H9 (cell line): ENCODE measurements around the gene KRT6C. TPM values are rescaled to one million over a fixed set of nuclear protein-coding genes. Genes with fewer than 3 reads are reported as not detected.
"Not testable (repeated sequence)": the region's sequence is repeated elsewhere in the genome, so short reads cannot be mapped to it uniquely, and the experiment has no call there.

ENCODE experiments used
- DNase-seq: peaks from one replicate; pipeline ENCODE4 v3.0.0-alpha.2; 2017
- H2AFZ ChIP-seq: one replicate; pipeline ENCODE4 v1.6.1; 2013; ENCODE audit warnings: mild to moderate bottlenecking, low read length, control low read depth, moderate library complexity
- H2AK5ac ChIP-seq: 2 replicates; pipeline ENCODE4 v1.6.1; 2013; ENCODE audit warnings: low read length, control low read depth, mixed read lengths; ENCODE audit not compliant: insufficient read length
- H2BK120ac ChIP-seq: one replicate; pipeline ENCODE4 v1.6.1; 2013; ENCODE audit warnings: low read depth, mild to moderate bottlenecking, low read length, control low read depth, inconsistent platforms; ENCODE audit not compliant: poor library complexity, severe bottlenecking
- H2BK12ac ChIP-seq: 2 replicates; pipeline ENCODE4 v1.6.1; 2013; ENCODE audit warnings: low read length, control low read depth, mixed read lengths, low read depth; ENCODE audit not compliant: insufficient read length
- H2BK15ac ChIP-seq: 2 replicates; pipeline ENCODE4 v1.6.1; 2013; ENCODE audit warnings: low read depth, low read length, control low read depth
- H2BK20ac ChIP-seq: one replicate; pipeline ENCODE4 v1.6.1; 2013; ENCODE audit warnings: low read depth, mild to moderate bottlenecking, low read length, control low read depth, inconsistent platforms; ENCODE audit not compliant: poor library complexity, severe bottlenecking
- H2BK5ac ChIP-seq: 2 replicates; pipeline ENCODE4 v1.6.1; 2013; ENCODE audit warnings: low read length, control low read depth, mixed read lengths; ENCODE audit not compliant: insufficient read length
- H3K14ac ChIP-seq: 2 replicates; pipeline ENCODE4 v1.6.1; 2013; ENCODE audit warnings: low read length, control low read depth; ENCODE audit not compliant: insufficient read depth
- H3K18ac ChIP-seq: 2 replicates; pipeline ENCODE4 v1.6.1; 2013; ENCODE audit warnings: low read depth, mild to moderate bottlenecking, mixed read lengths, low read length, control low read depth; ENCODE audit not compliant: insufficient read length
- H3K23ac ChIP-seq: 2 replicates; pipeline ENCODE4 v1.6.1; 2013; ENCODE audit warnings: low read length, control low read depth, mixed read lengths, low read depth; ENCODE audit not compliant: insufficient read length
- H3K23me2 ChIP-seq: 2 replicates; pipeline ENCODE4 v1.6.1; 2013; ENCODE audit warnings: low read depth, mild to moderate bottlenecking, mixed read lengths, low read length, control low read depth; ENCODE audit not compliant: insufficient read length, poor library complexity, severe bottlenecking
- H3K27ac ChIP-seq: 2 replicates; pipeline ENCODE4 v1.5.1; 2013; ENCODE audit warnings: low read length, control low read depth, mixed read lengths, low read depth; ENCODE audit not compliant: insufficient read length
- H3K27me3 ChIP-seq: 2 replicates; pipeline ENCODE4 v1.6.1; 2013; ENCODE audit warnings: low read length, control low read depth, inconsistent platforms; ENCODE audit not compliant: insufficient read depth
- H3K4ac ChIP-seq: 2 replicates; pipeline ENCODE4 v1.6.1; 2013; ENCODE audit warnings: low read depth, mild to moderate bottlenecking, control low read depth, inconsistent platforms, low read length, moderate library complexity
- H3K4me1 ChIP-seq: 2 replicates; pipeline ENCODE4 v1.6.1; 2013; ENCODE audit warnings: low read length, control low read depth, inconsistent platforms; ENCODE audit not compliant: insufficient read depth
- H3K4me2 ChIP-seq: 2 replicates; pipeline ENCODE4 v1.6.1; 2013; ENCODE audit warnings: low read length, control low read depth, mixed read lengths; ENCODE audit not compliant: insufficient read length, insufficient read depth
- H3K56ac ChIP-seq: 2 replicates; pipeline ENCODE4 v1.6.1; 2013; ENCODE audit warnings: low read depth, mild to moderate bottlenecking, mixed read lengths, low read length, control low read depth; ENCODE audit not compliant: insufficient read length
- H3K79me1 ChIP-seq: 2 replicates; pipeline ENCODE4 v1.6.1; 2013; ENCODE audit warnings: low read depth, mild to moderate bottlenecking, moderate library complexity, low read length, control low read depth, inconsistent platforms; ENCODE audit not compliant: insufficient read depth, poor library complexity, severe bottlenecking
- H3K79me2 ChIP-seq: 2 replicates; pipeline ENCODE4 v1.6.1; 2013; ENCODE audit warnings: low read length, control low read depth, inconsistent platforms; ENCODE audit not compliant: insufficient read depth
- H3K9ac ChIP-seq: 2 replicates; pipeline ENCODE4 v1.6.1; 2013; ENCODE audit warnings: low read length, control low read depth, mixed read lengths; ENCODE audit not compliant: insufficient read length; ENCODE audit errors: extremely low read depth
- H3K9me3 ChIP-seq: one replicate; pipeline ENCODE4 v1.6.1; 2013; ENCODE audit warnings: low read depth, low read length, inconsistent platforms; ENCODE audit not compliant: control insufficient read depth
- H3T11ph ChIP-seq: one replicate; pipeline ENCODE4 v1.6.1; 2013; ENCODE audit warnings: mild to moderate bottlenecking, low read length, control low read depth, inconsistent platforms
- H4K20me1 ChIP-seq: one replicate; pipeline ENCODE4 v1.6.1; 2013; ENCODE audit not compliant: control insufficient read depth, insufficient read length, insufficient read depth
- H4K5ac ChIP-seq: 2 replicates; pipeline ENCODE4 v1.6.1; 2013; ENCODE audit warnings: low read depth, mild to moderate bottlenecking, mixed read lengths, low read length, control low read depth; ENCODE audit not compliant: insufficient read length
- H4K8ac ChIP-seq: replicated peaks from 2 replicates; pipeline ENCODE4 v1.6.1; 2013; ENCODE audit warnings: low read length, control low read depth, mixed read lengths, low read depth; ENCODE audit not compliant: insufficient read length
- H4K91ac ChIP-seq: 2 replicates; pipeline ENCODE4 v1.6.1; 2013; ENCODE audit warnings: low read depth, mild to moderate bottlenecking, moderate library complexity, mixed read lengths, low read length, control low read depth; ENCODE audit not compliant: insufficient read length
- H3K27ac Mint-ChIP-seq, 3 experiments: 2 replicates in 2 of 3; 3 replicates in 1 of 3; pipeline ENCODE4 v1.8.0; 2020 to 2021; ENCODE audit warnings: mixed read lengths in 3 of 3, mild to moderate bottlenecking in 1 of 3, moderate library complexity in 1 of 3
- H3K27me3 Mint-ChIP-seq: 2 replicates; pipeline ENCODE4 v1.8.0; 2021; ENCODE audit warnings: low read depth, mild to moderate bottlenecking, moderate library complexity, mixed read lengths
- H3K36me3 Mint-ChIP-seq, 3 experiments: 2 replicates in 2 of 3; 3 replicates in 1 of 3; pipeline ENCODE4 v1.8.0; 2020 to 2021; ENCODE audit warnings: low read depth in 3 of 3, mixed read lengths in 3 of 3; ENCODE audit not compliant: insufficient read depth in 1 of 3
- H3K4me1 Mint-ChIP-seq, 2 experiments: 2 replicates each; pipeline ENCODE4 v1.8.0; 2020; ENCODE audit warnings: mixed read lengths in 2 of 2
- H3K4me3 Mint-ChIP-seq, 2 experiments: 2 replicates in 1 of 2; 3 replicates in 1 of 2; pipeline ENCODE4 v1.8.0; 2020 to 2021; ENCODE audit warnings: mild to moderate bottlenecking in 2 of 2, mixed read lengths in 2 of 2, moderate library complexity in 1 of 2
- H3K9me3 Mint-ChIP-seq, 2 experiments: 2 replicates in 1 of 2; 3 replicates in 1 of 2; pipeline ENCODE4 v1.8.0; 2020; ENCODE audit warnings: mild to moderate bottlenecking in 2 of 2, mixed read lengths in 2 of 2, moderate library complexity in 1 of 2
- CTCF ChIP-seq: fragments of 200-600 bp; sonication (generic); conservative IDR thresholded peaks from 3 replicates; pipeline ENCODE4 v1.8.0; 2021; ENCODE audit warnings: antibody characterized with exemption, mild to moderate bottlenecking
- WGBS: extraction: QIAGEN DNeasy Blood & Tissue Kit; methylation state at CpG from one replicate; pipeline ENCODE4 v1.1.7; 2013; ENCODE audit warnings: missing lambda C conversion rate, low lambda C conversion rate, mixed read lengths; ENCODE audit not compliant: insufficient read length; ENCODE audit errors: extremely low coverage; 5-methylcytosine and 5-hydroxymethylcytosine counted together
- total RNA-seq: library from RNA; stranded (reverse); gene quantifications from 2 replicates; pipeline ENCODE4 v1.2.1, GENCODE V29; 2021

The KRT6C gene
- total RNA-seq, 1 experiment from 2014 or later, result not detected

DNA sequence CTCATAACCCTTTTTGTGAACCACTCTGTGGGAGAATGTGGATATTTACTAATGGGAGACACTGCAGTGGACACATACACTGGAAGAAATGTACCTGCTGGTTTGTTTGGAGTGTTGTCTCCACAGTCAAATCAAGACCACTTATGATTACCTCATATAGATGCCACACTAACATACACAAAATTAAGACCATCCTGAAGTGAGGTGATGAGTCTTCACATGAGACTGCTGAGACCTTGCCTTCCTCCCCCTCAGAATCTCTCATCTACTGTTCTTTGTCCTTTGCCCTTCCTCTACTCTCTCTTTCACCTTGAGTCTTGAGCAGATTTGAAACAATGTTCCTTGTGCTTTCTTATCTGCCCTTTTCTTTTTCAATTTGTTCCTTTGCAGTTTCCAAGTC is 15.1 kb upstream of the KRT6C start:
- H3K79me1 ChIP-seq, result no peaks in the 10 kb centered on the region
- H3K4me3 Mint-ChIP-seq, result no peak overlapping the region
- H3K56ac ChIP-seq, result no peak overlapping the region
- no peak overlapping the region for H4K91ac ChIP-seq
- no peak overlapping the region for H2AK5ac ChIP-seq
- no peak overlapping the region for H3T11ph ChIP-seq
- no peak overlapping the region for H4K5ac ChIP-seq
- H3K4ac ChIP-seq, result no peak overlapping the region
- H2BK15ac ChIP-seq, result no peak overlapping the region
- no peaks in the 10 kb centered on the region for H3K27me3 ChIP-seq
- no peak overlapping the region for H3K18ac ChIP-seq
- no peak overlapping the region for H3K9ac ChIP-seq
- H3K9me3 ChIP-seq, result no peaks in the 10 kb centered on the region
- H2BK12ac ChIP-seq, result no peak overlapping the region
- no peaks in the 10 kb centered on the region for H3K4me1 Mint-ChIP-seq
- no peak overlapping the region for H3K4me2 ChIP-seq
- no peak overlapping the region for H2BK120ac ChIP-seq
- H3K14ac ChIP-seq, result no peak overlapping the region
- H3K36me3 Mint-ChIP-seq, result no peaks in the 10 kb centered on the region; a peak in 1 of 7 replicates
- no peak for TF ChIP-seq CTCF
- H4K8ac ChIP-seq, result no peak overlapping the region
- H3K27ac Mint-ChIP-seq, result no peak overlapping the region
- no peak overlapping the region for H2BK5ac ChIP-seq
- no peaks in the 10 kb centered on the region for H3K23me2 ChIP-seq
- H3K27ac ChIP-seq, result no peak overlapping the region
- H3K27me3 Mint-ChIP-seq, result peaks cover 37% of the 10 kb centered on the region
- no peaks in the 10 kb centered on the region for H4K20me1 ChIP-seq
- H2BK20ac ChIP-seq, result no peak overlapping the region
- H2AFZ ChIP-seq, result no peak overlapping the region
- H3K4me1 ChIP-seq, result no peaks in the 10 kb centered on the region; the same call in 1 of the 2 replicates
- H3K79me2 ChIP-seq, result no peaks in the 10 kb centered on the region
- DNase-seq, result no peak
- H3K9me3 Mint-ChIP-seq, result peaks cover 3 to 11% of the 10 kb centered on the region in 2 experiments
- H3K23ac ChIP-seq, result no peak overlapping the region

- not testable (repeated sequence) for H3K36me3 Mint-ChIP-seq, H3K4me1 Mint-ChIP-seq
Measured at GRCh38 chr12:52487744-52488443, 14.3 kb upstream of the KRT6C start.

More at GRCh38 chr12:52487744-52488443, 14.3 kb upstream of the KRT6C start:
- H2BK120ac ChIP-seq, H3K4me2 ChIP-seq, H3K4ac ChIP-seq, H3K27me3 ChIP-seq, H4K8ac ChIP-seq, H2BK15ac ChIP-seq, H3K27ac Mint-ChIP-seq, H4K91ac ChIP-seq, H3K23ac ChIP-seq, H2AK5ac ChIP-seq, H3K23me2 ChIP-seq, H3K18ac ChIP-seq, H3K9ac ChIP-seq, H3T11ph ChIP-seq, H3K4me3 Mint-ChIP-seq, H4K5ac ChIP-seq, H3K9me3 ChIP-seq, H2BK12ac ChIP-seq, H4K20me1 ChIP-seq, H3K79me2 ChIP-seq, H3K4me1 ChIP-seq, H3K14ac ChIP-seq, DNase-seq, H2BK20ac ChIP-seq, H2AFZ ChIP-seq, H3K79me1 ChIP-seq, H2BK5ac ChIP-seq, H3K56ac ChIP-seq, H3K27ac ChIP-seq: not testable (repeated sequence)
- peaks cover 3 to 11% of the 10 kb centered on the region in 2 experiments for H3K9me3 Mint-ChIP-seq
- H3K27me3 Mint-ChIP-seq, result peaks cover 34% of the 10 kb centered on the region
- no CpG with 5 or more reads among the region's 15 CpGs for WGBS
